ENCODE results near the gene OSCP1. TPM values are rescaled to one million over a fixed set of nuclear protein-coding genes. Genes with fewer than 3 reads are reported as not detected.

OSCP1 gene
- total RNA-seq, 2 donors from 2014 or later: 11.5 to 16.9 TPM

DNA sequence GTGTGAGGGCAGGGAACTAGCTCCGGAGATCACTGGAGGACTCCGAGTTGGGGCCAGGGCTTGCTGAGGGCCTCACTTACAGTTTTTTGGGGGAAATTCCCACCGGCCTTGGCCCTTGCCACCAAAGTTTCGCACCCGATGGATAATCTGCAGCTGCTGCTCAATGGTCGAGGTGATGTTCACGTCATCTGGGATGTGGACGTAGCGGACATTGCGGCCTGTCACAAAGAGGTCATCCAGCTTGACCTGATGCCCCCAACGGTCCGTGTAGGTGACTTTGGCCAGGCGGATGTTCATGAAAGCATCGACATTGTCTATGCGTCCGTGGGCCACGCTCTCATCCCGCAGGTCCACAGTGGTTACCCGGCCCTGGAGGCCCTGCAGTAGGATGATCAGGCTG is 56.6 kb downstream of the OSCP1 start:
- DNase-seq (ENCODE audit: low spot score): no peak

DNA sequence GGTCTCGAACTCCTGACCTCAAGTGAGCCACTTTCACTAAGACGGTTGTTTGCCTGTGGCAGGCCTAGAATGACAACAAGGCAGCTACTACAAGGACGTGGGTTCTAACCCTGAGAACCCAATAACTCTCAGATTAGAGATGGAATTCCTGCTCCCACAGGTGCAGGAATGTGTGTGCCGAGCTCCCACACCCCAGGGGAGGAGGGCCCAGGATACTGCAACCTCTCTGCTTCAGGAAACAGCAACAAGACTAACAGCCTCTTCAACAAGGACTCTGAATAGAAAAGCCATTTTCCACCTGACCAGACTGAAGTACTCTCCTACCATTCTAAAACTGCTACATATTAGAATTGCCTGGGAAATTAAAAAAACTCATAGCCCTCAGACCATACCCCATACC is 57.4 kb downstream of the OSCP1 start:
- Histone ChIP-seq H3K4me3 (no peak overlapping the region), H3K9me3 (no peaks in the 10 kb centered on the region), H3K36me3 (peaks cover 28% of the 10 kb centered on the region), H3K27me3 (replicated peaks; ENCODE audit: insufficient read depth) (no peaks in the 10 kb centered on the region), H3K4me1 (ENCODE audit: control insufficient read depth in 1 of 2, low read depth in 2 of 2) (peaks cover 8 to 37% of the 10 kb centered on the region in 2 donors), H3K27ac (no peak overlapping the region)
- DNase-seq (ENCODE audit: low spot score): no peak
- ATAC-seq (ENCODE audit: insufficient number of reproducible peaks, low FRiP score, low read depth): no peak
- TF ChIP-seq, protein P1, sequence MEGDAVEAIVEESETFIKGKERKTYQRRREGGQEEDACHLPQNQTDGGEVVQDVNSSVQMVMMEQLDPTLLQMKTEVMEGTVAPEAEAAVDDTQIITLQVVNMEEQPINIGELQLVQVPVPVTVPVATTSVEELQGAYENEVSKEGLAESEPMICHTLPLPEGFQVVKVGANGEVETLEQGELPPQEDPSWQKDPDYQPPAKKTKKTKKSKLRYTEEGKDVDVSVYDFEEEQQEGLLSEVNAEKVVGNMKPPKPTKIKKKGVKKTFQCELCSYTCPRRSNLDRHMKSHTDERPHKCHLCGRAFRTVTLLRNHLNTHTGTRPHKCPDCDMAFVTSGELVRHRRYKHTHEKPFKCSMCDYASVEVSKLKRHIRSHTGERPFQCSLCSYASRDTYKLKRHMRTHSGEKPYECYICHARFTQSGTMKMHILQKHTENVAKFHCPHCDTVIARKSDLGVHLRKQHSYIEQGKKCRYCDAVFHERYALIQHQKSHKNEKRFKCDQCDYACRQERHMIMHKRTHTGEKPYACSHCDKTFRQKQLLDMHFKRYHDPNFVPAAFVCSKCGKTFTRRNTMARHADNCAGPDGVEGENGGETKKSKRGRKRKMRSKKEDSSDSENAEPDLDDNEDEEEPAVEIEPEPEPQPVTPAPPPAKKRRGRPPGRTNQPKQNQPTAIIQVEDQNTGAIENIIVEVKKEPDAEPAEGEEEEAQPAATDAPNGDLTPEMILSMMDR (IDR thresholded peaks at IDR 0.05): no peak

More for the DNA sequence above, 56.6 kb downstream of the OSCP1 start:
- Histone ChIP-seq H3K4me1 (ENCODE audit: control insufficient read depth in 1 of 2, low read depth in 2 of 2) (peaks cover 8 to 35% of the 10 kb centered on the region in 2 donors), H3K36me3 (peaks cover 28% of the 10 kb centered on the region), H3K27ac (no peak overlapping the region), H3K4me3 (no peak overlapping the region), H3K27me3 (replicated peaks; ENCODE audit: insufficient read depth) (no peaks in the 10 kb centered on the region), H3K9me3 (no peaks in the 10 kb centered on the region)
- ATAC-seq (ENCODE audit: insufficient number of reproducible peaks, low FRiP score, low read depth): no peak
- TF ChIP-seq, protein P1 (IDR thresholded peaks at IDR 0.05): no peak

DNA sequence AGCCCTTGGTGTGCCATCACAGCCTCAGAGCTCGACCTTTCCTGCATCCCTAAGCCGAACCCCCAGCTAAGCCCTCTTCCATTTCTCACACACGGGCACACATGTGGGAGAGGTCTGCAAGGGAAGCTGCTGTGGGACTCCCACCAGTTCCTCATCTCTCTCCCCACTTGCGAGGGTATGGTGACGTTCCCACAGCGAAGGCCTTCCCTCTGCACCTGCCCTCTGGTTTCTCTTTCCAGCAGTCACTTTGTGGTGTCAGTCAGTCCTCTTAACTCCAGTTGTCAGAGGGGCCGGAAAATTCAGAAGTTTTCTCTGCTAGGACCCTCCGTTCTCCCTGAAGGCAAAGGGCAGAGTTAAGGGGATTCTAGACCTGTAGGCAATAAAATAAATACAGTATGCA is 59.0 kb downstream of the OSCP1 start:
- Histone ChIP-seq H3K27me3 (replicated peaks; ENCODE audit: insufficient read depth) (no peaks in the 10 kb centered on the region), H3K4me1 (ENCODE audit: control insufficient read depth in 1 of 2, low read depth in 2 of 2) (peaks cover 10 to 41% of the 10 kb centered on the region in 2 donors), H3K4me3 (no peak overlapping the region), H3K36me3 (peaks cover 28% of the 10 kb centered on the region), H3K27ac (peak overlapping the region in 1 of 2 donors; percentile 38), H3K9me3 (no peaks in the 10 kb centered on the region)
- ATAC-seq (ENCODE audit: insufficient number of reproducible peaks, low FRiP score, low read depth) (no peak), DNase-seq (ENCODE audit: low spot score) (no peak)
- TF ChIP-seq, protein P1 (IDR thresholded peaks at IDR 0.05): no peak

DNA sequence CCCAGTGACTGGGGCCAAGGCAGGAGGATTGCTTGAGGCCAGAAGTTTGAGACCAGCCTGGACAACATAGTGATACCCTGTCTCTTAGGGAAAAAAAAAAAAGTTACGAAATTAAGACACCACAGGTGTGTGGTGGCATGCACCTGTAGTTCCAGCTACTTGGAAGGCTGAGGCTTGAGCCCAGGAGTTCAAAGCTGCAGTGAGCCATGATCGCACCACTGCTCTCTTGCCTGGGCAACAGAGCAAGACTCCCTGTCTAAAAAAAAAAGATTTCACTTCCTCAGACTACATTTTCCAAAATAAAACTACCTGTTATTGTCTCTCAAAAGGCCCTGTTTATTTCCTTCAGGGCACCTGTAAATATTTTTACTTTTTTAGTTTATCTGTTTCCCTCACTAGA is 59.8 kb downstream of the OSCP1 start:
- Histone ChIP-seq H3K27ac (peak overlapping the region; percentile 36 to 38), H3K4me1 (ENCODE audit: control insufficient read depth in 1 of 2, low read depth in 2 of 2) (peaks cover 9 to 33% of the 10 kb centered on the region in 2 donors), H3K9me3 (no peaks in the 10 kb centered on the region), H3K4me3 (no peak overlapping the region), H3K36me3 (peaks cover 28% of the 10 kb centered on the region), H3K27me3 (replicated peaks; ENCODE audit: insufficient read depth) (no peaks in the 10 kb centered on the region)
- no peak for DNase-seq (ENCODE audit: low spot score)
- ATAC-seq (ENCODE audit: insufficient number of reproducible peaks, low FRiP score, low read depth): no peak
- TF ChIP-seq, protein P1 (IDR thresholded peaks at IDR 0.05): no peak

DNA sequence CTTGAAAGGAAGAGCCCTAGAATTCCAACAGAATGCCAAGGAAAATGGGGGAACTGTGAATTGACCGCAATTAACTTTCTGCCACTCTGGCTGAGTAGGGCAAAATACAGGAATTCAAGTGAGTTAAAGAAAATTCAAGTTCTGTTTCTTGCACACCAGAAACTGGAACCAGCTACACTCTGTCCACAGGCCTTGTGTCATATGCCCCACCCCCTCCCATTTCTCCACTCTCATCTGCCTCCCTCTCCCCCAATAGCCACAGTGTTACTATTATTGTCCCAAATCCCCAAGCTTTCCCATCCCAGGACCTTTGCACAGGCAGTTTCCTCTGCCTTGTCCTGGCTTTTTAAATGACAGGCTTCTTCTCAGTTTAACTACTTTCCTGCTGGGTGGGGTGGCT is 60.3 kb downstream of the OSCP1 start:
- no peaks in the 10 kb centered on the region for H3K27me3 ChIP-seq (replicated peaks; ENCODE audit: insufficient read depth)
- peaks cover 9 to 33% of the 10 kb centered on the region in 2 donors for H3K4me1 ChIP-seq (ENCODE audit: control insufficient read depth in 1 of 2, low read depth in 2 of 2)
- H3K4me3 ChIP-seq: no peak overlapping the region
- TF ChIP-seq, protein P1 (IDR thresholded peaks at IDR 0.05): no peak
- no peak for DNase-seq (ENCODE audit: low spot score)
- ATAC-seq (ENCODE audit: insufficient number of reproducible peaks, low FRiP score, low read depth): no peak
- peak overlapping the region; percentile 6 to 36 for H3K27ac ChIP-seq
- peaks cover 28% of the 10 kb centered on the region for H3K36me3 ChIP-seq
- H3K9me3 ChIP-seq: no peaks in the 10 kb centered on the region

Measured in thoracic aorta (tissue), 2 donors.